GM06990 (cell line): ENCODE results near the gene FHOD3.

Source experiments
- DNase-seq: peaks from one replicate; pipeline ENCODE4 v3.0.0-alpha.2; 2011; ENCODE audit not compliant: insufficient read length; ENCODE audit errors: extremely low read depth
- H3K27me3 ChIP-seq: replicated peaks from 2 replicates; pipeline ENCODE4 v1.6.0; 2011; ENCODE audit warnings: low read length; ENCODE audit not compliant: control insufficient read depth, insufficient read depth
- H3K36me3 ChIP-seq: 2 replicates; pipeline ENCODE4 v1.5.1; 2011; ENCODE audit warnings: low read length; ENCODE audit not compliant: control insufficient read depth, insufficient read depth
- H3K4me3 ChIP-seq: replicated peaks from 2 replicates; pipeline ENCODE4 v1.5.1; 2011; ENCODE audit warnings: low read depth, mild to moderate bottlenecking, control low read depth, low read length
- TF ChIP-seq, protein P1 (sequence below): IDR thresholded peaks from 2 replicates; pipeline ENCODE4 v1.5.1; 2011; ENCODE audit warnings: low read length, control low read depth, mild to moderate bottlenecking, inconsistent platforms; ENCODE audit not compliant: insufficient read depth, poor library complexity, severe bottlenecking

FHOD3 gene

DNA sequence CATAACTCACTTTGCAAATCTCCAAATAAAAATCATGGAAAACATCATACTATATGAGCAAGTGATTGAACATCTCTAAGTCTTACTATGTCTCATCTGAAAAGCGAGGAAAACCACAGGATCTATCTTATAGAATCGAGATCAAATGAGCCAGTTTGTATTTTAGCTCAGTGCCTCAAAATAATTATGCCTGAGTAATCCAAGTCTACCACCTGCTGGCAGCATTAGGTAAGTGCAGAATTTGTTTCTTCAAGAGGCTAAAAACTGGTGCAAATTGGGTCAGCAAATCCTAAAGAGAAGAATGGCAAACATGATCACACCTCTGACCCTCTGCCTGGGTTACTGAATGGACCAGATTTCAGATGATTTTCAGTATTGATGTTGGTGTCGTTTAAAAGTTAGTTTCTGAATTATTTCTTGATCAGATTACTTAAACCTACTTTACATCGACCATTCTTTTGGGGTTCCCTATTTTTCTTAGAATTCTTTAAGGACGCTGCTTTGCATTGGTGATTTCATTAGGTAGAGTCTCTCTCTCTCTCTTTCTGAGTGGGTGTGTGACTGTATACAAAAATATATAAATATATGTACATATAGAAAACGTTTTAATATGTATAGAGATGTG lies 12.7 kb upstream of the FHOD3 start:
- Histone ChIP-seq H3K4me3 (no peak overlapping the region), H3K27me3 (no peaks in the 10 kb centered on the region), H3K36me3 (no peaks in the 10 kb centered on the region)
- no peak for DNase-seq
- TF ChIP-seq, protein P1, sequence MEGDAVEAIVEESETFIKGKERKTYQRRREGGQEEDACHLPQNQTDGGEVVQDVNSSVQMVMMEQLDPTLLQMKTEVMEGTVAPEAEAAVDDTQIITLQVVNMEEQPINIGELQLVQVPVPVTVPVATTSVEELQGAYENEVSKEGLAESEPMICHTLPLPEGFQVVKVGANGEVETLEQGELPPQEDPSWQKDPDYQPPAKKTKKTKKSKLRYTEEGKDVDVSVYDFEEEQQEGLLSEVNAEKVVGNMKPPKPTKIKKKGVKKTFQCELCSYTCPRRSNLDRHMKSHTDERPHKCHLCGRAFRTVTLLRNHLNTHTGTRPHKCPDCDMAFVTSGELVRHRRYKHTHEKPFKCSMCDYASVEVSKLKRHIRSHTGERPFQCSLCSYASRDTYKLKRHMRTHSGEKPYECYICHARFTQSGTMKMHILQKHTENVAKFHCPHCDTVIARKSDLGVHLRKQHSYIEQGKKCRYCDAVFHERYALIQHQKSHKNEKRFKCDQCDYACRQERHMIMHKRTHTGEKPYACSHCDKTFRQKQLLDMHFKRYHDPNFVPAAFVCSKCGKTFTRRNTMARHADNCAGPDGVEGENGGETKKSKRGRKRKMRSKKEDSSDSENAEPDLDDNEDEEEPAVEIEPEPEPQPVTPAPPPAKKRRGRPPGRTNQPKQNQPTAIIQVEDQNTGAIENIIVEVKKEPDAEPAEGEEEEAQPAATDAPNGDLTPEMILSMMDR, result peak; percentile 74

DNA sequence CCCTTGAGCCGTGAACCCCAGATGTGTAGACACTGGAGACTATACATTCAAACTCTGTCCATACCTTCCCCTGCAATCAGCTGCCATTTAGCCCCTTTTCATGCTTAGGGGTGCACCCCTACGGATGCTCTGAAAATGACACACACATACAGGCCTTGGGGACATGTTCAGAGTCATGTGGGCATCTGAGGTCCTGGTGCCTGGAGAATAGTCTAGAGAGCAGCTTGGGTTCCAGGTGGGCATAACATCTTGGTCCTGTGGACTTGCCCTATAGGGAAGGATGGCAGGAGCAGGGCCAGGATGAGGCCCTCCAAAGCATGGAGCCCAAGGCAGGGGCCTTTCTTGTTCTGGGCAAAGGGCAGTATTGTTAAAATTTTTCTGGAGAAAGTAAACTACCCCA lies 9.9 kb upstream of the FHOD3 start:
- no peak for DNase-seq
- Histone ChIP-seq H3K4me3 (no peak overlapping the region), H3K36me3 (no peaks in the 10 kb centered on the region), H3K27me3 (no peaks in the 10 kb centered on the region)
- TF ChIP-seq, protein P1, result no peak

DNA sequence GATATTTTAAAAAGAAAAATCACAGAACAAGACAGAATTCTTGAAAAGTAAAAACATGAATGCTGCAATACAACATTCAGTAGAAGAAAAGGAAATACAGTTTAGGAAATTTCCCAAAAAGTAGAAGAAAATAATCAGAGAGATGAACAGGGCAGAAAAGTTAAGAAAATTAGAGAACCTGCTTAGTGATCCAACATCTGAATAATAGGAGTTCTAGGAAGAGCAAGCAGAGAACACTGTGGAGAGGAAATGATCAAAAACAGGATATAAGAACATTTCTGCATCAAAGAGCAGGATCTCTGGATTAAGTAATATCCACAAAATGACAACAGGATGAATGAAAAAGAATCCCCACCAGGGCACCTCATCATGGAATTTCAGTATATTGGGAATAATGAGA lies 8.8 kb upstream of the FHOD3 start:
- H3K27me3 ChIP-seq, result no peaks in the 10 kb centered on the region
- no peak overlapping the region for H3K4me3 ChIP-seq
- TF ChIP-seq, protein P1, result no peak
- DNase-seq, result no peak
- no peaks in the 10 kb centered on the region for H3K36me3 ChIP-seq

- DNase-seq, result no peak
- H3K36me3 ChIP-seq, result no peaks in the 10 kb centered on the region
- TF ChIP-seq, protein P1, result no peak
- H3K4me3 ChIP-seq, result no peak overlapping the region
- H3K27me3 ChIP-seq, result no peaks in the 10 kb centered on the region
These were observed 3.5 kb upstream of the FHOD3 start for GRCh38 chr18:36294031-36294430.

GRCh38 chr18:36295214-36295613 lies 2.3 kb upstream of the FHOD3 start:
- Histone ChIP-seq H3K27me3 (no peaks in the 10 kb centered on the region), H3K4me3 (no peak overlapping the region), H3K36me3 (no peaks in the 10 kb centered on the region)
- DNase-seq, result no peak
- TF ChIP-seq, protein P1, result no peak

DNA sequence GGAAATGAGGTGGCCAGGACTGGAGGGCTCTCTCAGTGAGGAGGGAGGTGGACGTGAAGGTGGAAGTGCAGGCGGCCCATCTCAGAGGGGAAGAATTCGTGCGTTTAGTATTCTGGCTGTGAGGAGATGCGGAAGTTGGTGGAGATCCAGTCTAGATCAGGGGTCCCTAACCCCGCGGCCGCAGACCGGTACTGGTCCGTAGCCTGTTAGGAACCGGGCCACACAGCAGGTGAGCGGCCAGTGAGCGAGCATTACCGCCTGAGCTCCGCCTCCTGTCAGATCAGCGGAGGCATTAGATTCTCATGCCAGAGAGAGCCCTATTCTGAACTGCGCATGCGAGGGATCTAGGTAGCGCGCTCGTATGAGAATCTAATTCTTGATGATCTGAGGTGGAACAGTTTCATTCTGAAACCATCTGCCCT lies 1.6 kb upstream of the FHOD3 start:
- Histone ChIP-seq H3K27me3 (no peaks in the 10 kb centered on the region), H3K4me3 (no peak overlapping the region), H3K36me3 (no peaks in the 10 kb centered on the region)
- TF ChIP-seq, protein P1, result no peak
- no peak for DNase-seq
